GM12874 (cell line): ENCODE data around the gene ALLC.

Source experiments
- TF ChIP-seq, protein P1 (sequence below): IDR thresholded peaks from 2 replicates; pipeline ENCODE4 v1.5.1; 2011; ENCODE audit warnings: low read depth, mild to moderate bottlenecking, control low read depth, low read length, moderate library complexity; ENCODE audit not compliant: insufficient read depth

ALLC gene

DNA sequence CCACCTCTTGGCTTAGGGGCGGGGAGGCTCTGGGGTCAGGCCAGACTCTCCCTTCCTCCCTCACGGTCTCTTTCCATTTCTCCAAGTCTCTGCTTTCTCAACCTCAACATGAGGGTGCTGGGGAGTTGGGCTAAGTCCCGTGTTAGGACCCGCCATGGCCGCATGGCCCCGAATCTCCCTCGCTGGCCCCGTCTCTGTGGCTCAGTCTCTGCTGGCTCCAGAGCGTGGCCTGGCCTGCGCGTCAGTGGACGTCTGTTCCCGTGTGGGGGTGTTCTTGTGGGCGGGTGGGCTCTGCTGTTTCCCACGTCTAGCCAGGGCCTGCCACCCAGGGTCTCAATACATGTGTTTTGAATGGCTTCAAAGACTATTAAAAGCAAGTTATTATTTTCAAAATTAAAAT is 12.4 kb downstream of the ALLC start:
- TF ChIP-seq, protein P1, sequence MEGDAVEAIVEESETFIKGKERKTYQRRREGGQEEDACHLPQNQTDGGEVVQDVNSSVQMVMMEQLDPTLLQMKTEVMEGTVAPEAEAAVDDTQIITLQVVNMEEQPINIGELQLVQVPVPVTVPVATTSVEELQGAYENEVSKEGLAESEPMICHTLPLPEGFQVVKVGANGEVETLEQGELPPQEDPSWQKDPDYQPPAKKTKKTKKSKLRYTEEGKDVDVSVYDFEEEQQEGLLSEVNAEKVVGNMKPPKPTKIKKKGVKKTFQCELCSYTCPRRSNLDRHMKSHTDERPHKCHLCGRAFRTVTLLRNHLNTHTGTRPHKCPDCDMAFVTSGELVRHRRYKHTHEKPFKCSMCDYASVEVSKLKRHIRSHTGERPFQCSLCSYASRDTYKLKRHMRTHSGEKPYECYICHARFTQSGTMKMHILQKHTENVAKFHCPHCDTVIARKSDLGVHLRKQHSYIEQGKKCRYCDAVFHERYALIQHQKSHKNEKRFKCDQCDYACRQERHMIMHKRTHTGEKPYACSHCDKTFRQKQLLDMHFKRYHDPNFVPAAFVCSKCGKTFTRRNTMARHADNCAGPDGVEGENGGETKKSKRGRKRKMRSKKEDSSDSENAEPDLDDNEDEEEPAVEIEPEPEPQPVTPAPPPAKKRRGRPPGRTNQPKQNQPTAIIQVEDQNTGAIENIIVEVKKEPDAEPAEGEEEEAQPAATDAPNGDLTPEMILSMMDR = no peak

DNA sequence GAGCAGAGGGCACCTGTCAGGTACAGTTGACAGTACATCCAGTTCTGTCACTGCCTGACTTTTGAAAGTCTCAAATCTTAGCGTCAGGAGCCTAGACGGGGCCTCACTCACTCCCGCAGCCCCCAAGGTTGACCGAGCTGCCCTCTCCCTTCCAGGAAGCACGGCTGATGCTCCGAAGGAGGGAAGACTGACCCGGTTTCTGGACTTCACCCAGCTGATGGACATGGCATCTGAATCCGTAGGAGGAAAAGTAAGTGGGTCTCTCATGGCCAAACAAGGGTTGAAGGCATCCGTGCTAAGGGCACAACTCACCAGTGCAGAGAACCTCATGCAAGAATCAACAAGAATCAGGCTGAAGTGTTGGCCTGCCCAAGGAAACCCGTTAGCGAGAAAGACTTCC is 12.9 kb downstream of the ALLC start:
- TF ChIP-seq, protein P1 = no peak

DNA sequence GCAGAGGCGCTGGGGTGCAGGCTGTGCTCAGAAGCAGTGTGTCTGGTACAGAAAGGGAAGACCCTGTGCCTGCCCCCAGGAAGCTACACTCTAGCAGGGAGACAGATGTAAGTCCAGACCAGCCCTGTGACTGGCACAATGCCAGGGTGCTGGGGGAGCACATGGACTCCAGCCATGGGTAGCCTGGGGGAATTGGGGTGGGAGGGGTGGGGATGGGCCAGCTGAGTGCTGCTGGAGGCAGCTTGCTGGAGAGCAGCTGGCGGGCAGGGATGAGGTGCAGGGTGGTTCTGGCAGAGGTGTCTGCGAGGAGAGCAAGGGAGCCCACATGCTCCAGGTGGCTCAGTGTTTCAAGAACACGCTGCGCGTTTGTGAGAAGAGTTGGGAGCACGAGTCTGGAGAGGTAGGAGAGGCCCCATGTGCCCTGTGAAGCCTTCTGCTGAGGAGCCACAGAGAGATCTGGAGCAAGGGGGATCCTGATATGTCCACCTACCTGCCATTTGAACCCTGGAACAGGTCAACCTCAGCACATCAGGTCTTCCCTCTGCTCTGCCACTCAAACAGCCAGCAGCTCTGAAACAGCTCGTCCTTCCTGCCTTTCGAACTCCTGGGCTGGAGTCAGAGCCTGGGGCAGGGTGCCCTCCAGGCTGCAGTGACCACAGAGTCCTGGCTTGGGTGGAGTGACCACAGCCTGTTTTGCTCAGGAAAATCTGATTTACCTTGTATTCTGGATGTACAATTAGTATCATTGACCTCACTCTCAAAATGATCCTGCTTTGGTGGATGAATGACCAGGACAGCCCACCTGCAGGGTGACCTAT is 15.1 kb downstream of the ALLC start:
- TF ChIP-seq, protein P1 = no peak

DNA sequence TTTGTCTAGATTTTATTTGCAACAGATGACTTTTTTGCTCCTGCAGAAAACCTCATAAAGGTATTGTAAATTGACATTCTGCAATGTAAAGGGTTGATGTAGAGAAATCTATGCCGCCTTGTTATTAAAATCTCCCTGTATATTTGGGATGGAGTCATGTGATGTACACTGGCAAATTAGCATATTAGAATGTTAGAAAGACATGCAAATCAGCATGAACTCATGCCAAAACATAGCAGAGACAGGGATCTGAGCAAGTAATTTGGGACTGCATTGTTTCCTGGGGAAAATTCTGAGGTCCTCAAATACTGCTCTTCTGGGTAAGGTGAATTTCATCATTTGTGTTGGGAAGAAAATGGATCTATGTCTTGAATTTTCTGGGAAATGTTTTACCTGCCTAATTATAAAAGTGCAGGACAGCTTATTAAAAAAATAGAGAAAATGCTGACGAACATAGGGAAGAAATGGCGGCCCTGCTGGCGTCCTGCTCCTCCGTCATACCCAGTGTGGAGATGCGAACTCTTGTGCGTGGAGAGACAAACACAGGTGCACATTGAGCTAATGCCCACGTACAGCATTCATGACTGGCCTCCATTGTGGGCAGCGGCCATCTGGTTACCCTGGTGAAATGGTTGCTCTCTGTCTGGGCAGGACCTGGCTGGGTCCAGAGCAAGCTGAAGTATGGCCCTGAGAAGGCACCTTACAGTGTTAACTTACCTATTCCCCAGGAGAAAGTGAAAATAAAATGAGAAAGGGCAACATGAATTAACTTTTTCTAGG is 16.3 kb downstream of the ALLC start:
- TF ChIP-seq, protein P1 = no peak

DNA sequence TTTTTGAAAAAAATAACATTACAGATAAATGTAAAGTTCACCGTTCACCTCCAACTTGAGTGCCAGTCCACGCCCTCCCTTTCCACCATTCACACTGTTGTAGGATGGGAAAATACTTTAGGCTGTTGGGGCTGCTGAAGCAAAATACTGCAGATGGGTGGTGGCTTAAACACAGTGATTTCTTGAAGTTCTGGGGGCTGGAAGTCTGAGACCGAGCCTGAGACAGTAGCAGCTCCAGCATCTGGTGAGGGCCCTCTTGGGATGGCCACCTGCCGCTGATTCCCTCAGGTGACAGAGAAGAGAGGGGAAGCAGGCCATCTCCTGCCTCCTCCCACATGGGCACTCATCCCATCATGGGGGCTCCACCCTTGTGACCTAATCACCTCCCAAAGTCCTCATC is 17.7 kb downstream of the ALLC start:
- TF ChIP-seq, protein P1 = no peak

DNA sequence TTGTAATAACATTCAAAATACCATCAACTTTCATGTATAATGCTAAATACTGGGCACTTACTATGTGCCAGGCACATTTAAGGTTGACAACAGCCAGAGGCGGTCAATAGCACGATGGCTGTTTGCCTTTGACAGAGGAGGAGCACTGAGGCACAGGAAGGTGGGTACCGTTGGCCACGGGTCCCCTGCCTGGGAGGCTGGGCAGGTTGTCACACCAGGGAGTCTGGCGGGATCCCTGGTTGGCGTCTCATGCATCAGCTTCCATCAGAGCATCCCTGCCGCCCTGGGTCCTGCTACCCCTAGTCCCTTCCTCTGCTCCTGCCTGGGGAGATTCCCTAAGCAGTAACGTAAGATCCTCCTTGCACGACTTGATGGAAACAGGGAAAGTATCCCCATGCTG is 19.4 kb downstream of the ALLC start:
- TF ChIP-seq, protein P1 = no peak

DNA sequence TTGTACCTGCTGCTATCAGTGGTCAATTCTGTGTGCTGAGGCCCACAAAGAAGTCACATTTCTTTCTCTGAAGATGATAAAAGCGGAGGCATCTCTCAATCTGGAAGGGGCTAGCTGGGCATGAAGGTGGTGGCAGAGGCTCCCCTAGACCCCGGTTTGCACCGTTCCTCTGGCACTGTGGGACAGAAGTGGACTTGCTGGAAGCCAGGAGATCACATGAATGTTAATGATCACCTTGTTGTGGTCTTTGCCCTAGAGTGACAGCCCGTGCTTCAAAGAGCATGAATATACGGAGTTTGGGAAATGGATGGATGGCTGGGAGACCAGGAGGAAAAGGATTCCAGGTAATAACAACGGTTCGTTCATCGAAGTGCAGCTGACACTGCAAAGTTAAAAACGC is 20.2 kb downstream of the ALLC start:
- TF ChIP-seq, protein P1 = no peak
